ENCODE measurements around the gene TFAP2B. TPM values are rescaled to one million over a fixed set of nuclear protein-coding genes. Genes with fewer than 3 reads are reported as not detected.

Gene TFAP2B
- polyA plus RNA-seq, 12 donors = 0.04 to 42.5 (median 0.20) TPM; not detected in 5

GRCh38 chr6:50824552-50824951 is 5.9 kb downstream of the TFAP2B start:
- DNase-seq = no peak

- DNase-seq = no peak
Measured at GRCh38 chr6:50825375-50826036, 6.8 kb downstream of the TFAP2B start.

- DNase-seq = no peak
Measured at GRCh38 chr6:50826037-50826761, 7.5 kb downstream of the TFAP2B start.

- DNase-seq = no peak
Measured at GRCh38 chr6:50826803-50827202, 8.1 kb downstream of the TFAP2B start.

- DNase-seq = no peak
Measured at GRCh38 chr6:50829049-50829448, 10.4 kb downstream of the TFAP2B start.

- no peak for DNase-seq
Measured at GRCh38 chr6:50829898-50830444, 11.3 kb downstream of the TFAP2B start.

- no peak for DNase-seq
Measured at GRCh38 chr6:50831186-50831585, 12.5 kb downstream of the TFAP2B start.

GRCh38 chr6:50832912-50833311 is 14.2 kb downstream of the TFAP2B start:
- DNase-seq = no peak

- DNase-seq = no peak
Measured at GRCh38 chr6:50834929-50835410, 16.3 kb downstream of the TFAP2B start.

- no peak for DNase-seq
Measured at GRCh38 chr6:50836231-50836630, 17.6 kb downstream of the TFAP2B start.

GRCh38 chr6:50837589-50838445 is 19.1 kb downstream of the TFAP2B start:
- no peak for DNase-seq

- no peak for DNase-seq
Measured at GRCh38 chr6:50840112-50840810, 21.6 kb downstream of the TFAP2B start.

- no peak for DNase-seq
Measured at GRCh38 chr6:50840811-50841192, 22.1 kb downstream of the TFAP2B start.

- DNase-seq = no peak
Measured at GRCh38 chr6:50842446-50842845, 23.8 kb downstream of the TFAP2B start.

GRCh38 chr6:50842861-50843384 is 24.3 kb downstream of the TFAP2B start:
- no peak for DNase-seq

GRCh38 chr6:50843842-50844241 is 25.2 kb downstream of the TFAP2B start:
- no peak for DNase-seq

GRCh38 chr6:50845499-50846143 is 26.9 kb downstream of the TFAP2B start:
- no peak for DNase-seq

GRCh38 chr6:50846144-50846851 is 27.6 kb downstream of the TFAP2B start:
- no peak for DNase-seq

GRCh38 chr6:50846852-50847155 is 28.1 kb downstream of the TFAP2B start:
- DNase-seq = no peak

GRCh38 chr6:50847890-50848594 is 29.4 kb downstream of the TFAP2B start:
- DNase-seq = no peak
